Left lung (tissue), 10 donors: ENCODE results near the gene MRPS16. TPM values are rescaled to one million over a fixed set of nuclear protein-coding genes. Genes with fewer than 3 reads are reported as not detected.

Experiments
- ATAC-seq: fragments of 200-7000 bp; cut with Tn5 transposase; one replicate; pipeline ENCODE4 v1.9.1; 2020; ENCODE audit warnings: moderate library complexity
- DNase-seq, 4 donors: peaks; one replicate each; pipeline ENCODE4 v3.0.0-alpha.2; 2013 to 2020
- H3K27ac ChIP-seq, 2 donors: fragments of 200-600 bp; sonication (generic) in 1 of 2; one replicate each; pipeline versions ENCODE4 v1.5.0 to v1.8.0; 2020 to 2021
- H3K27me3 ChIP-seq, 2 donors: fragments of 200-600 bp; sonication (generic) in 1 of 2; one replicate each; pipeline versions ENCODE4 v1.5.0 to v1.8.0; 2020 to 2021
- H3K36me3 ChIP-seq, 2 donors: fragments of 200-600 bp; sonication (generic) in 1 of 2; one replicate each; pipeline versions ENCODE4 v1.5.0 to v1.8.0; 2020 to 2021
- H3K4me1 ChIP-seq, 2 donors: fragments of 200-600 bp; one replicate each; pipeline ENCODE4 v1.8.0; 2021
- H3K4me3 ChIP-seq, 2 donors: fragments of 200-600 bp; sonication (generic) in 1 of 2; one replicate each; pipeline versions ENCODE4 v1.5.0 to v1.8.0; 2020 to 2021; ENCODE audit warnings: mild to moderate bottlenecking in 1 of 2
- H3K9me3 ChIP-seq, 2 donors: fragments of 200-600 bp; sonication (generic) in 1 of 2; one replicate each; pipeline versions ENCODE4 v1.5.0 to v1.8.0; 2020 to 2021
- CTCF ChIP-seq, 2 donors: fragments of 200-600 bp; sonication (generic) in 1 of 2; IDR thresholded peaks; one replicate each; pipeline versions ENCODE4 v1.5.0 to v1.8.0; 2021; ENCODE audit warnings: antibody characterized with exemption in 2 of 2
- intact Hi-C, 2 donors: fragments of 100-400 bp; cut with DNase I; formaldehyde crosslinking; loops; one replicate each; pipeline versions ENCODE4 v1.11.2 to v1.14.2; 2022
- polyA plus RNA-seq, 6 donors: library from polyadenylated mRNA; unstranded; fragments of 120-200 nt; gene quantifications; one replicate each; pipeline ENCODE4 v1.2.1, GENCODE V29; 2013; ENCODE audit not compliant: insufficient read length in 6 of 6
- total RNA-seq, 2 donors: library from RNA; stranded (reverse); fragmentation: NEBNext Ultra II Directional; extraction: Animal tissue kit (Norgen Biotek cat#: 25700); gene quantifications; one replicate each; pipeline ENCODE4 v1.2.1, GENCODE V29; 2021
- donor health status: DM: no; HTN: yes; CAD: no.
- donor health status: DM: no; HTN: no; CAD: no.

MRPS16 gene
- total and polyA plus RNA-seq, 8 donors: 57.2 to 83.6 (median 66.4) TPM

- H3K36me3 ChIP-seq: peaks cover 0 to 7% of the 10 kb centered on the region in 2 donors
- no peaks in the 10 kb centered on the region for H3K27me3 ChIP-seq
- DNase-seq (no peak), ATAC-seq (no peak)
- no peak overlapping the region for H3K27ac ChIP-seq
- no peaks in the 10 kb centered on the region for H3K9me3 ChIP-seq
- no peaks in the 10 kb centered on the region for H3K4me1 ChIP-seq
- TF ChIP-seq CTCF (IDR thresholded peaks at IDR 0.05): no peak
- no peak overlapping the region for H3K4me3 ChIP-seq
- intact Hi-C loops: no loop called here
These were observed 26.9 kb downstream of the MRPS16 start for GRCh38 chr10:73225518-73225917.

DNA sequence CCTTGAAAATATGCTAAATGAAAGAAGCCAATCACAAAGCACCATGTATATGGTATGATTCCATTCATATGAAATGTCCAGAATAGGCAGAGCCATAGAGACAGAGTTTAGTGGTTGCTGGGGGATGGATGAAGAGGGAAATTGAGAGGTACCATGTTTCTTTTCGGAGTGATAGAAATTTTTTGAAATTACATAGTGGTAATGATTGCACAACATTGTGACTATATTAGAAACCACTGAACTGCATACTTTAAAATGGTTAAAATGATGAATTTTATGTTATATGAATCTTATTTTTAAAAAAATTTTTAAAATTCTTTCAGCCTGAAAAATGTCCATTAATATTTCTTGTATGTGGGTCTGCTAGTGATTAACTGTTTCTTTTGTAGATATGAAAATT is 31.5 kb downstream of the MRPS16 start:
- ATAC-seq: no peak
- intact Hi-C loops: no loop called here
- peaks cover 0 to 30% of the 10 kb centered on the region in 2 donors for H3K36me3 ChIP-seq
- no peaks in the 10 kb centered on the region for H3K27me3 ChIP-seq
- H3K9me3 ChIP-seq: no peaks in the 10 kb centered on the region
- DNase-seq: no peak
- no peak for TF ChIP-seq CTCF (IDR thresholded peaks at IDR 0.05)
- no peaks in the 10 kb centered on the region for H3K4me1 ChIP-seq
- H3K27ac ChIP-seq: no peak overlapping the region
- no peak overlapping the region for H3K4me3 ChIP-seq

GRCh38 chr10:73219384-73219783 is 33.1 kb downstream of the MRPS16 start:
- no peak for DNase-seq
- Histone ChIP-seq H3K27me3 (no peaks in the 10 kb centered on the region), H3K4me3 (no peak overlapping the region), H3K9me3 (no peaks in the 10 kb centered on the region), H3K27ac (no peak overlapping the region), H3K36me3 (peaks cover 0 to 30% of the 10 kb centered on the region in 2 donors), H3K4me1 (no peaks in the 10 kb centered on the region)
- intact Hi-C loops: no loop called here
- no peak for TF ChIP-seq CTCF (IDR thresholded peaks at IDR 0.05)
- no peak for ATAC-seq

- Histone ChIP-seq H3K27ac (no peak overlapping the region), H3K9me3 (no peaks in the 10 kb centered on the region), H3K4me1 (no peaks in the 10 kb centered on the region), H3K36me3 (peaks cover 0 to 30% of the 10 kb centered on the region in 2 donors), H3K4me3 (no peak overlapping the region), H3K27me3 (no peaks in the 10 kb centered on the region)
- ATAC-seq: no peak
- no peak for TF ChIP-seq CTCF (IDR thresholded peaks at IDR 0.05)
- intact Hi-C loops: no loop called here
- no peak for DNase-seq
These were observed 33.8 kb downstream of the MRPS16 start for GRCh38 chr10:73218431-73219191.

- H3K4me3 ChIP-seq: no peak overlapping the region
- H3K9me3 ChIP-seq: no peaks in the 10 kb centered on the region
- no peak for TF ChIP-seq CTCF (IDR thresholded peaks at IDR 0.05)
- H3K27me3 ChIP-seq: no peaks in the 10 kb centered on the region
- no peaks in the 10 kb centered on the region for H3K4me1 ChIP-seq
- DNase-seq (no peak), ATAC-seq (no peak)
- H3K27ac ChIP-seq: no peak overlapping the region
- intact Hi-C loops: no loop called here
- H3K36me3 ChIP-seq: peaks cover 0 to 26% of the 10 kb centered on the region in 2 donors
These were observed 34.8 kb downstream of the MRPS16 start for GRCh38 chr10:73217628-73218027.
